Endothelial cell of umbilical vein (primary cell): ENCODE data around the gene TNFRSF12A. TPM values are rescaled to one million over a fixed set of nuclear protein-coding genes. Genes with fewer than 3 reads are reported as not detected.

Experiments
- BruUV-seq: library from RNA; stranded (reverse); fragments of 400-500 nt; replicated peaks from 2 replicates; lab custom pipeline; 2021; lab: Mats Ljungman, UMichigan
- CTCF ChIA-PET: fragments of 300-600, 350-600 bp; sonication (Branson Sonifier 250); formaldehyde crosslinking; loops from one replicate; lab custom pipeline; 2021; ENCODE audit warnings: antibody characterized with exemption, inconsistent platforms; lab: Charles Lee
- POLR2A ChIA-PET: fragments of 300-600, 350-600 bp; sonication (Branson Sonifier 250); formaldehyde crosslinking; loops from one replicate; lab custom pipeline; 2021; ENCODE audit warnings: antibody characterized with exemption, inconsistent platforms; lab: Charles Lee
- DNase-seq: peaks from one replicate; pipeline ENCODE4 v3.0.0-alpha.2; 2011; ENCODE audit warnings: low read depth, low spot score
- FAIRE-seq: peaks from 2 replicates; lab custom pipeline; 2011; peaks lifted over from hg19 to GRCh38; lab: Jason Lieb, UNC
- H2AFZ ChIP-seq: 2 replicates; pipeline ENCODE4 v1.6.0; 2012; ENCODE audit warnings: low read depth, low read length, control low read depth, inconsistent platforms
- H3K27ac ChIP-seq: 2 replicates; pipeline ENCODE4 v1.5.1; 2011; ENCODE audit warnings: low read depth, mild to moderate bottlenecking, control low read depth, low read length, moderate library complexity; ENCODE audit not compliant: insufficient read depth
- H3K27me3 ChIP-seq, 2 experiments: 2 replicates each; pipeline versions ENCODE4 v1.6.0 to v1.6.1; 2011; ENCODE audit warnings: low read length in 2 of 2, mixed read lengths in 1 of 2; ENCODE audit not compliant: control insufficient read depth in 2 of 2, insufficient read depth in 2 of 2
- H3K36me3 ChIP-seq, 2 experiments: 2 replicates in 1 of 2; 3 replicates in 1 of 2; pipeline ENCODE4 v1.5.1; 2011; ENCODE audit warnings: low read length in 2 of 2, mild to moderate bottlenecking in 1 of 2, moderate library complexity in 1 of 2; ENCODE audit not compliant: control insufficient read depth in 2 of 2, insufficient read depth in 2 of 2; ENCODE audit errors: extremely low read depth in 1 of 2
- H3K4me1 ChIP-seq: 3 replicates; pipeline ENCODE4 v1.5.1; 2011; ENCODE audit warnings: mild to moderate bottlenecking, low read length; ENCODE audit not compliant: control insufficient read depth, insufficient read depth; ENCODE audit errors: extremely low read depth
- H3K4me2 ChIP-seq: 2 replicates; pipeline ENCODE4 v1.6.1; 2011; ENCODE audit warnings: low read length, control low read depth, mixed read lengths; ENCODE audit not compliant: insufficient read depth
- H3K4me3 ChIP-seq, 3 experiments: fragments of 200-600 bp in 1 of 3; sonication (generic), shearing (Covaris generic) in 1 of 3; replicated peaks in 1 of 3; 2 replicates each; pipeline ENCODE4 v1.5.1; 2011 to 2016; ENCODE audit warnings: control low read depth in 3 of 3, low read length in 3 of 3, mild to moderate bottlenecking in 2 of 3, inconsistent platforms in 1 of 3, low read depth in 1 of 3, moderate library complexity in 1 of 3; ENCODE audit not compliant: insufficient read depth in 1 of 3
- H3K79me2 ChIP-seq: 2 replicates; pipeline ENCODE4 v1.6.0; 2012; ENCODE audit warnings: low read length, inconsistent platforms; ENCODE audit not compliant: control insufficient read depth, insufficient read depth
- H3K9ac ChIP-seq: replicated peaks from 2 replicates; pipeline ENCODE3; 2011; ENCODE audit warnings: low read length, control low read depth; ENCODE audit not compliant: insufficient read depth; ENCODE audit errors: extremely low read depth
- H3K9me1 ChIP-seq: replicated peaks from 3 replicates; pipeline ENCODE4 v1.6.0; 2011; ENCODE audit warnings: mild to moderate bottlenecking, low read length; ENCODE audit not compliant: control insufficient read depth, insufficient read depth; ENCODE audit errors: extremely low read depth
- H3K9me3 ChIP-seq: replicated peaks from 2 replicates; pipeline ENCODE4 v1.5.1; 2012; ENCODE audit warnings: low read length, inconsistent platforms; ENCODE audit not compliant: control insufficient read depth, insufficient read depth
- H4K20me1 ChIP-seq: replicated peaks from 2 replicates; pipeline ENCODE3; 2011; ENCODE audit warnings: mild to moderate bottlenecking, low read length; ENCODE audit not compliant: control insufficient read depth, insufficient read depth; ENCODE audit errors: extremely low read depth
- CTCF ChIP-seq, 2 donors: IDR thresholded peaks; 1 replicate in 1 of 2; 2 replicates in 1 of 2; pipeline ENCODE4 v1.5.1; 2011; ENCODE audit warnings: low read length in 2 of 2, mild to moderate bottlenecking in 2 of 2, moderate library complexity in 2 of 2, control low read depth in 1 of 2, inconsistent platforms in 1 of 2, low read depth in 1 of 2; ENCODE audit not compliant: insufficient read depth in 1 of 2; ENCODE audit errors: extremely low read depth in 1 of 2
- EZH2 ChIP-seq: IDR thresholded peaks from 2 replicates; pipeline ENCODE4 v1.6.1; 2012; ENCODE audit warnings: borderline replicate concordance, low read depth, mild to moderate bottlenecking, moderate library complexity, low read length, inconsistent platforms; ENCODE audit not compliant: severe bottlenecking
- FOS ChIP-seq: IDR thresholded peaks from 2 replicates; pipeline ENCODE4 v1.6.1; 2011; ENCODE audit warnings: mild to moderate bottlenecking, low read length, moderate library complexity, borderline replicate concordance; ENCODE audit not compliant: insufficient read depth
- GATA2 ChIP-seq: IDR thresholded peaks from 2 replicates; pipeline ENCODE4 v1.7.0; 2011; ENCODE audit warnings: low read depth, mild to moderate bottlenecking, moderate library complexity, mixed read lengths, low read length; ENCODE audit not compliant: insufficient read length, insufficient read depth
- JUN ChIP-seq: IDR thresholded peaks from 2 replicates; pipeline ENCODE4 v1.6.1; 2011; ENCODE audit warnings: borderline replicate concordance, low read depth; ENCODE audit not compliant: insufficient read length, insufficient read depth
- MAX ChIP-seq: IDR thresholded peaks from 2 replicates; pipeline ENCODE4 v1.6.1; 2011; ENCODE audit not compliant: insufficient read depth, insufficient read length
- MYC ChIP-seq: IDR thresholded peaks from one replicate; pipeline ENCODE4 v1.6.1; 2011; ENCODE audit warnings: mild to moderate bottlenecking, low read depth, low read length
- POLR2A ChIP-seq: IDR thresholded peaks from 2 replicates; pipeline ENCODE4 v1.6.1; 2012; ENCODE audit warnings: low read depth, mild to moderate bottlenecking, control low read depth, low read length
- POLR2AphosphoS5 ChIP-seq: IDR thresholded peaks from 2 replicates; pipeline ENCODE4 v1.6.1; 2012; ENCODE audit warnings: low read depth, mild to moderate bottlenecking, control low read depth, low read length, moderate library complexity; ENCODE audit not compliant: insufficient read depth
- dilution Hi-C: fragments of 300-500 bp; cut with MboI; formaldehyde crosslinking; loops from one replicate; pipeline ENCODE4 v1.15.0; 2019; ENCODE audit warnings: low sequenced_read_pairs; ENCODE audit not compliant: extremely low pct_ligation_motif_present
- intact Hi-C: fragments of 100-400 bp; cut with micrococcal nuclease; formaldehyde crosslinking; loops from one replicate; pipeline ENCODE4 v1.10.0; 2022
- polyA plus RNA-seq, 4 experiments: library from polyadenylated mRNA; depleted of rRNA in 3 of 4; stranded (reverse) in 3 of 4; unstranded in 1 of 4; fragments of >200 nt; gene quantifications; 2 replicates each; pipeline versions ENCODE4 v1.2.1 to v1.2.3, GENCODE V29; 2011 to 2012; ENCODE audit warnings: missing spikeins in 1 of 4
- total RNA-seq: library from RNA; stranded (reverse); gene quantifications from 2 replicates; pipeline ENCODE4 v1.2.3, GENCODE V29; 2021

TNFRSF12A gene
- total and polyA plus RNA-seq, 2 donors (not counting 3 experiments of a cell fraction or from before 2014, with no cell fraction given): 162 to 187 TPM

- no peaks in the 10 kb centered on the region for H4K20me1 ChIP-seq
- H3K36me3 ChIP-seq: no peaks in the 10 kb centered on the region
- no peaks in the 10 kb centered on the region for H3K79me2 ChIP-seq
- no peaks in the 10 kb centered on the region for H3K9me3 ChIP-seq
- ChIA-PET POLR2A (no interaction called here), CTCF (interaction anchor here (1.0 to 3.1 kb wide), 2 partner anchors 11 kb away, joined by 6 to 30 read pairs; no protein-coding TSS in a partner anchor)
- no TSS peak for BruUV-seq
- H3K9me1 ChIP-seq: no peaks in the 10 kb centered on the region
- dilution Hi-C loops (no loop called here), intact Hi-C loops (no loop called here)
- FAIRE-seq: no peak
- peaks cover 4% of the 10 kb centered on the region for H3K4me1 ChIP-seq
- H3K27ac ChIP-seq: no peak overlapping the region
- no peak for DNase-seq
- H3K9ac ChIP-seq: no peak overlapping the region
- H2AFZ ChIP-seq: no peak overlapping the region
- TF ChIP-seq JUN (no peak), MAX (no peak), CTCF (IDR thresholded peaks at IDR 0.05; ENCODE audit: extremely low read depth in 1 of 2, insufficient read depth in 1 of 2, low read depth in 1 of 2, low read length in 2 of 2) (no peak), MYC (no peak), POLR2A (no peak), POLR2AphosphoS5 (no peak), EZH2 (no peak), FOS (no peak), GATA2 (no peak)
- H3K27me3 ChIP-seq: peaks cover 13 to 14% of the 10 kb centered on the region in 2 experiments
- H3K4me3 ChIP-seq: no peak overlapping the region
- no peak overlapping the region for H3K4me2 ChIP-seq
Observed at GRCh38 chr16:3017344-3017743, 2.8 kb upstream of the TNFRSF12A start.
